ENCODE data around the gene SFXN2. TPM values are rescaled to one million over a fixed set of nuclear protein-coding genes. Genes with fewer than 3 reads are reported as not detected.

Gene SFXN2
- total and polyA plus RNA-seq, 2 experiments from 2014 or later: 5.7 to 6.2 TPM

DNA sequence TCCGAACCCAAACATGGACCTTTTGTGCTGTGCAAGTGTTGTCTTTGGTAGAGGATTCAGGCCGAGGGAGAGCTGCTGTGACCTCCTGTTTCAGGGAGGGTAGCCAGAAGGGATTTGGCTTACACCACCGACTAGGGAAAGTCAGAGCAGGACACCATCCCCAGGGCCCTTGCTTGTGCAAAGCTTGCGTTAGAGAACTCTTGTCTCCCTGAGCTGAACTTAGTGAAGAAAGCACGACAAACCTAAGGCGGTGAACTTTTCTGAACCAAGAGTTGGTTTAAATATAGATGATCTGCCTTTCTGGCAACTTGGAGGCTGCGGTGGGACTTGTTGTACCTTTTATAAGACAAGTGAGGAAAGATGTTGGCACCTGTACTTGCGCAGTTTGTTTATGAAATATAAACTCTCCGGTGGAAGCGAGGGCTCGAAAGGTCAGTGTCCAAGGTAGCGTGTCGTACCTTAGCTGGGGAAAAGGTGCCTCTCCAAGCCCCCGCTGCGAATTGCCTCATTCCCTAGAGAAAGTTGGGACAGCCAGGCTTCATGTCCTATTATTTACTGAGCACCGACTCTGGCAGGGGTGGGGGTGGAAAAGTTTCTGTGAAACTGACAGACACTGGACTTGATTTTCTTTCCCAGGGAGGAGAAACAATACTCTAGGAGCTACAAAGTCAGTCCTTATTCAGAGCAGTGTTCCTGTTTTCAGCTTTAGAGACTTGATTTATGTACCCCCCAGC is 60.9 kb downstream of the SFXN2 start:
- Histone ChIP-seq H3K4me1 (ENCODE audit: insufficient read depth) (peaks cover 49% of the 10 kb centered on the region), H3K27me3 (ENCODE audit: insufficient read depth) (no peaks in the 10 kb centered on the region), H3K36me3 (ENCODE audit: insufficient read depth) (no peaks in the 10 kb centered on the region), H3K9me2 (ENCODE audit: insufficient read depth) (no peaks in the 10 kb centered on the region), H3F3A (replicated peaks; ENCODE audit: low read depth) (no peaks in the 10 kb centered on the region), H3K27ac (ENCODE audit: low read depth) (0 out of 2 replicates have a peak overlapping the region, but pooled peaks have one; percentile 45), H2AFZ (no peak overlapping the region), H3K79me2 (replicated peaks; ENCODE audit: insufficient read depth) (no peaks in the 10 kb centered on the region; the same call in none of the 2 replicates), H3K4me3 (peak overlapping the region; percentile 39; the same call in 1 of the 2 replicates), H3K4me2 (peak overlapping the region; percentile 47), H4K20me1 (replicated peaks; ENCODE audit: insufficient read depth) (no peaks in the 10 kb centered on the region)
- no peak for DNase-seq (ENCODE audit: low spot score)
- peaks cover 10% of the 10 kb centered on the region for H3K27me3 Mint-ChIP-seq (ENCODE audit: insufficient read depth, low read depth, poor library complexity)
- no peak for ATAC-seq
- peaks cover 50% of the 10 kb centered on the region for H3K4me1 Mint-ChIP-seq
- TF ChIP-seq JUNB (IDR thresholded peaks at IDR 0.05; ENCODE audit: unreplicated experiment) (no peak), EZH2 (IDR thresholded peaks at IDR 0.05; ENCODE audit: low read depth, unreplicated experiment) (no peak), EZH2phosphoT487 (IDR thresholded peaks at IDR 0.05; ENCODE audit: unreplicated experiment) (no peak), CREB1 (CRISPR knock-in tag; IDR thresholded peaks at IDR 0.05; ENCODE audit: low read depth) (no peak), POLR2AphosphoS5 (IDR thresholded peaks at IDR 0.05; ENCODE audit: low read depth) (no peak), ZNF331 (CRISPR knock-in tag; IDR thresholded peaks at IDR 0.05; ENCODE audit: low read depth) (no peak)
- TF ChIP-seq, protein P1, sequence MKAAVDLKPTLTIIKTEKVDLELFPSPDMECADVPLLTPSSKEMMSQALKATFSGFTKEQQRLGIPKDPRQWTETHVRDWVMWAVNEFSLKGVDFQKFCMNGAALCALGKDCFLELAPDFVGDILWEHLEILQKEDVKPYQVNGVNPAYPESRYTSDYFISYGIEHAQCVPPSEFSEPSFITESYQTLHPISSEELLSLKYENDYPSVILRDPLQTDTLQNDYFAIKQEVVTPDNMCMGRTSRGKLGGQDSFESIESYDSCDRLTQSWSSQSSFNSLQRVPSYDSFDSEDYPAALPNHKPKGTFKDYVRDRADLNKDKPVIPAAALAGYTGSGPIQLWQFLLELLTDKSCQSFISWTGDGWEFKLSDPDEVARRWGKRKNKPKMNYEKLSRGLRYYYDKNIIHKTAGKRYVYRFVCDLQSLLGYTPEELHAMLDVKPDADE (IDR thresholded peaks at IDR 0.05): no peak
- TF ChIP-seq, protein P2, sequence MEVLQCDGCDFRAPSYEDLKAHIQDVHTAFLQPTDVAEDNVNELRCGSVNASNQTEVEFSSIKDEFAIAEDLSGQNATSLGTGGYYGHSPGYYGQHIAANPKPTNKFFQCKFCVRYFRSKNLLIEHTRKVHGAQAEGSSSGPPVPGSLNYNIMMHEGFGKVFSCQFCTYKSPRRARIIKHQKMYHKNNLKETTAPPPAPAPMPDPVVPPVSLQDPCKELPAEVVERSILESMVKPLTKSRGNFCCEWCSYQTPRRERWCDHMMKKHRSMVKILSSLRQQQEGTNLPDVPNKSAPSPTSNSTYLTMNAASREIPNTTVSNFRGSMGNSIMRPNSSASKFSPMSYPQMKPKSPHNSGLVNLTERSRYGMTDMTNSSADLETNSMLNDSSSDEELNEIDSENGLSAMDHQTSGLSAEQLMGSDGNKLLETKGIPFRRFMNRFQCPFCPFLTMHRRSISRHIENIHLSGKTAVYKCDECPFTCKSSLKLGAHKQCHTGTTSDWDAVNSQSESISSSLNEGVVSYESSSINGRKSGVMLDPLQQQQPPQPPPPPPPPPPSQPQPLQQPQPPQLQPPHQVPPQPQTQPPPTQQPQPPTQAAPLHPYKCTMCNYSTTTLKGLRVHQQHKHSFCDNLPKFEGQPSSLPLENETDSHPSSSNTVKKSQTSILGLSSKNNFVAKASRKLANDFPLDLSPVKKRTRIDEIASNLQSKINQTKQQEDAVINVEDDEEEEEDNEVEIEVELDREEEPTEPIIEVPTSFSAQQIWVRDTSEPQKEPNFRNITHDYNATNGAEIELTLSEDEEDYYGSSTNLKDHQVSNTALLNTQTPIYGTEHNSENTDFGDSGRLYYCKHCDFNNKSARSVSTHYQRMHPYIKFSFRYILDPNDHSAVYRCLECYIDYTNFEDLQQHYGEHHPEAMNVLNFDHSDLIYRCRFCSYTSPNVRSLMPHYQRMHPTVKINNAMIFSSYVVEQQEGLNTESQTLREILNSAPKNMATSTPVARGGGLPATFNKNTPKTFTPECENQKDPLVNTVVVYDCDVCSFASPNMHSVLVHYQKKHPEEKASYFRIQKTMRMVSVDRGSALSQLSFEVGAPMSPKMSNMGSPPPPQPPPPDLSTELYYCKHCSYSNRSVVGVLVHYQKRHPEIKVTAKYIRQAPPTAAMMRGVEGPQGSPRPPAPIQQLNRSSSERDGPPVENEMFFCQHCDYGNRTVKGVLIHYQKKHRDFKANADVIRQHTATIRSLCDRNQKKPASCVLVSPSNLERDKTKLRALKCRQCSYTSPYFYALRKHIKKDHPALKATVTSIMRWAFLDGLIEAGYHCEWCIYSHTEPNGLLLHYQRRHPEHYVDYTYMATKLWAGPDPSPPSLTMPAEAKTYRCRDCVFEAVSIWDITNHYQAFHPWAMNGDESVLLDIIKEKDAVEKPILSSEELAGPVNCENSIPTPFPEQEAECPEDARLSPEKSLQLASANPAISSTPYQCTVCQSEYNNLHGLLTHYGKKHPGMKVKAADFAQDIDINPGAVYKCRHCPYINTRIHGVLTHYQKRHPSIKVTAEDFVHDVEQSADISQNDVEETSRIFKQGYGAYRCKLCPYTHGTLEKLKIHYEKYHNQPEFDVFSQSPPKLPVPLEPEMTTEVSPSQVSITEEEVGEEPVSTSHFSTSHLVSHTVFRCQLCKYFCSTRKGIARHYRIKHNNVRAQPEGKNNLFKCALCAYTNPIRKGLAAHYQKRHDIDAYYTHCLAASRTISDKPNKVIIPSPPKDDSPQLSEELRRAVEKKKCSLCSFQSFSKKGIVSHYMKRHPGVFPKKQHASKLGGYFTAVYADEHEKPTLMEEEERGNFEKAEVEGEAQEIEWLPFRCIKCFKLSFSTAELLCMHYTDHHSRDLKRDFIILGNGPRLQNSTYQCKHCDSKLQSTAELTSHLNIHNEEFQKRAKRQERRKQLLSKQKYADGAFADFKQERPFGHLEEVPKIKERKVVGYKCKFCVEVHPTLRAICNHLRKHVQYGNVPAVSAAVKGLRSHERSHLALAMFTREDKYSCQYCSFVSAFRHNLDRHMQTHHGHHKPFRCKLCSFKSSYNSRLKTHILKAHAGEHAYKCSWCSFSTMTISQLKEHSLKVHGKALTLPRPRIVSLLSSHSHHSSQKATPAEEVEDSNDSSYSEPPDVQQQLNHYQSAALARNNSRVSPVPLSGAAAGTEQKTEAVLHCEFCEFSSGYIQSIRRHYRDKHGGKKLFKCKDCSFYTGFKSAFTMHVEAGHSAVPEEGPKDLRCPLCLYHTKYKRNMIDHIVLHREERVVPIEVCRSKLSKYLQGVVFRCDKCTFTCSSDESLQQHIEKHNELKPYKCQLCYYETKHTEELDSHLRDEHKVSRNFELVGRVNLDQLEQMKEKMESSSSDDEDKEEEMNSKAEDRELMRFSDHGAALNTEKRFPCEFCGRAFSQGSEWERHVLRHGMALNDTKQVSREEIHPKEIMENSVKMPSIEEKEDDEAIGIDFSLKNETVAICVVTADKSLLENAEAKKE (CRISPR knock-in tag; IDR thresholded peaks at IDR 0.05): no peak
- no peaks in the 10 kb centered on the region for H3K9me3 Mint-ChIP-seq
- H3K36me3 Mint-ChIP-seq (ENCODE audit: low read depth): peaks cover 2% of the 10 kb centered on the region; the same call in 1 of the 3 replicates
- 0 out of 3 replicates have a peak overlapping the region, but pooled peaks have one; percentile 9 for H3K4me3 Mint-ChIP-seq
- no peak overlapping the region for H3K27ac Mint-ChIP-seq

All from GM23338 (cell line).